CD14-positive monocyte (primary cell): ENCODE measurements around the gene ADAMTSL1. TPM values are rescaled to one million over a fixed set of nuclear protein-coding genes. Genes with fewer than 3 reads are reported as not detected.

ENCODE experiments used
- DNase-seq, 3 donors: peaks; one replicate each; pipeline ENCODE4 v3.0.0-alpha.2; 2011 to 2022
- H2AFZ ChIP-seq: 2 replicates; pipeline ENCODE4 v1.6.0; 2012; ENCODE audit warnings: mild to moderate bottlenecking, low read depth, low read length, inconsistent platforms; ENCODE audit not compliant: insufficient read depth, poor library complexity, severe bottlenecking
- H3K27ac ChIP-seq, 2 donors: 1 replicate in 1 of 2; 2 replicates in 1 of 2; pipeline ENCODE4 v1.5.1; 2012 to 2013; ENCODE audit warnings: low read length in 2 of 2, control low read depth in 1 of 2, inconsistent platforms in 1 of 2, low read depth in 1 of 2, mild to moderate bottlenecking in 1 of 2
- H3K27me3 ChIP-seq, 2 donors: one replicate each; pipeline versions ENCODE4 v1.6.0 to v1.6.1; 2011 to 2013; ENCODE audit warnings: low read length in 2 of 2; ENCODE audit not compliant: control insufficient read depth in 2 of 2, insufficient read depth in 2 of 2
- H3K36me3 ChIP-seq, 2 donors: replicated peaks in 1 of 2; 1 replicate in 1 of 2; 2 replicates in 1 of 2; pipeline versions ENCODE4 v1.5.1 to v1.6.1; 2012 to 2013; ENCODE audit warnings: low read length in 2 of 2, control low read depth in 1 of 2, inconsistent platforms in 1 of 2, mild to moderate bottlenecking in 1 of 2; ENCODE audit not compliant: insufficient read depth in 2 of 2, control insufficient read depth in 1 of 2
- H3K4me1 ChIP-seq, 2 donors: 1 replicate in 1 of 2; 2 replicates in 1 of 2; pipeline versions ENCODE4 v1.5.1 to v1.6.1; 2012 to 2013; ENCODE audit warnings: low read length in 2 of 2, control low read depth in 1 of 2, inconsistent platforms in 1 of 2, mild to moderate bottlenecking in 1 of 2, moderate library complexity in 1 of 2; ENCODE audit not compliant: insufficient read depth in 2 of 2, control insufficient read depth in 1 of 2
- H3K4me2 ChIP-seq: replicated peaks from 2 replicates; pipeline ENCODE3; 2012; ENCODE audit warnings: low read length, moderate library complexity, mild to moderate bottlenecking; ENCODE audit not compliant: poor library complexity, severe bottlenecking; ENCODE audit errors: extremely low read depth
- H3K4me3 ChIP-seq, 3 experiments: fragments of 200-600 bp in 1 of 3; sonication (generic) in 1 of 3; replicated peaks in 1 of 3; 1 replicate in 2 of 3; 2 replicates in 1 of 3; pipeline ENCODE4 v1.5.1; 2011 to 2013; ENCODE audit warnings: low read length in 3 of 3, mild to moderate bottlenecking in 3 of 3, control low read depth in 2 of 3, low read depth in 2 of 3, inconsistent platforms in 1 of 3, moderate library complexity in 1 of 3
- H3K79me2 ChIP-seq: 2 replicates; pipeline ENCODE4 v1.6.0; 2012; ENCODE audit warnings: mild to moderate bottlenecking, control low read depth, inconsistent platforms, low read length, moderate library complexity; ENCODE audit not compliant: insufficient read depth
- H3K9ac ChIP-seq: 2 replicates; pipeline ENCODE4 v1.6.0; 2017; ENCODE audit warnings: low read length, mild to moderate bottlenecking; ENCODE audit not compliant: insufficient read depth, poor library complexity, severe bottlenecking
- H3K9me3 ChIP-seq, 2 donors: replicated peaks in 1 of 2; 1 replicate in 1 of 2; 2 replicates in 1 of 2; pipeline versions ENCODE4 v1.5.1 to v1.6.1; 2012 to 2013; ENCODE audit warnings: low read length in 2 of 2, control low read depth in 1 of 2; ENCODE audit not compliant: control insufficient read depth in 1 of 2, insufficient read depth in 1 of 2
- H4K20me1 ChIP-seq: 2 replicates; pipeline ENCODE4 v1.6.0; 2012; ENCODE audit warnings: mild to moderate bottlenecking, low read length, control low read depth, moderate library complexity; ENCODE audit not compliant: insufficient read depth
- H3K27ac Mint-ChIP-seq, 7 donors: one replicate each; pipeline ENCODE4 v1.8.0; 2020; ENCODE audit warnings: mild to moderate bottlenecking in 7 of 7, mixed read lengths in 7 of 7, moderate library complexity in 6 of 7, inconsistent platforms in 2 of 7
- H3K27me3 Mint-ChIP-seq, 3 donors: one replicate each; pipeline ENCODE4 v1.8.0; 2021 to 2022; ENCODE audit warnings: low read depth in 3 of 3, mild to moderate bottlenecking in 3 of 3, mixed read lengths in 3 of 3, moderate library complexity in 3 of 3, inconsistent platforms in 1 of 3
- H3K36me3 Mint-ChIP-seq, 2 donors: one replicate each; pipeline ENCODE4 v1.8.0; 2020; ENCODE audit warnings: mixed read lengths in 2 of 2, inconsistent platforms in 1 of 2, mild to moderate bottlenecking in 1 of 2
- H3K4me1 Mint-ChIP-seq: one replicate; pipeline ENCODE4 v1.8.0; 2020; ENCODE audit warnings: mild to moderate bottlenecking, mixed read lengths
- H3K4me3 Mint-ChIP-seq, 2 donors: one replicate each; pipeline ENCODE4 v1.8.0; 2020; ENCODE audit warnings: mild to moderate bottlenecking in 2 of 2, mixed read lengths in 2 of 2, moderate library complexity in 1 of 2
- H3K9me3 Mint-ChIP-seq, 7 donors: one replicate each; pipeline ENCODE4 v1.8.0; 2020 to 2022; ENCODE audit warnings: mixed read lengths in 7 of 7, mild to moderate bottlenecking in 6 of 7, moderate library complexity in 6 of 7, inconsistent platforms in 2 of 7
- CTCF ChIP-seq: fragments of 200-600 bp; IDR thresholded peaks from one replicate; pipeline ENCODE4 v1.8.0; 2022; ENCODE audit warnings: antibody characterized with exemption, mild to moderate bottlenecking
- WGBS: methylation state at CpG from one replicate; pipeline ENCODE4 v1.1.5; 2013; ENCODE audit warnings: missing lambda C conversion rate; ENCODE audit not compliant: insufficient coverage; 5-methylcytosine and 5-hydroxymethylcytosine counted together
- intact Hi-C, 2 donors: fragments of 100-400 bp; cut with micrococcal nuclease; formaldehyde crosslinking; loops; one replicate each; pipeline versions ENCODE4 v1.15.0 to v1.15.1; 2023
- polyA plus RNA-seq, 3 donors: library from polyadenylated mRNA; depleted of rRNA in 1 of 3; unstranded in 2 of 3; stranded (reverse) in 1 of 3; fragments of 300-500 nt in 2 of 3; fragments of >200 nt in 1 of 3; fragmentation: Illumina TruSeq in 2 of 3; gene quantifications; 1 replicate in 2 of 3; 2 replicates in 1 of 3; pipeline ENCODE4 v1.2.3, GENCODE V29; 2012 to 2021

The ADAMTSL1 gene
- polyA plus RNA-seq, 3 donors, result not detected

- Histone ChIP-seq H3K4me2 (no peak overlapping the region), H3K36me3 (no peaks in the 10 kb centered on the region), H3K27ac (no peak overlapping the region), H3K27me3 (no peaks in the 10 kb centered on the region), H4K20me1 (no peaks in the 10 kb centered on the region), H3K4me3 (no peak overlapping the region), H3K79me2 (no peaks in the 10 kb centered on the region), H3K4me1 (no peaks in the 10 kb centered on the region), H3K9ac (no peak overlapping the region), H3K9me3 (no peaks in the 10 kb centered on the region), H2AFZ (no peak overlapping the region)
- Mint-ChIP-seq H3K36me3 (no peaks in the 10 kb centered on the region), H3K9me3 (peaks cover 0 to 1% (median 0%) of the 10 kb centered on the region in 7 donors), H3K4me1 (no peaks in the 10 kb centered on the region), H3K4me3 (no peak overlapping the region), H3K27ac (no peak overlapping the region), H3K27me3 (peaks cover 0 to 5% (median 4%) of the 10 kb centered on the region in 3 donors)
- 87% methylated on average over 2 of the region's 2 CpGs for WGBS
- no peak for TF ChIP-seq CTCF
- no peak for DNase-seq
- intact Hi-C loops, result no loop called here
Observed at GRCh38 chr9:18799428-18799827, 325.5 kb downstream of the ADAMTSL1 start.

DNA sequence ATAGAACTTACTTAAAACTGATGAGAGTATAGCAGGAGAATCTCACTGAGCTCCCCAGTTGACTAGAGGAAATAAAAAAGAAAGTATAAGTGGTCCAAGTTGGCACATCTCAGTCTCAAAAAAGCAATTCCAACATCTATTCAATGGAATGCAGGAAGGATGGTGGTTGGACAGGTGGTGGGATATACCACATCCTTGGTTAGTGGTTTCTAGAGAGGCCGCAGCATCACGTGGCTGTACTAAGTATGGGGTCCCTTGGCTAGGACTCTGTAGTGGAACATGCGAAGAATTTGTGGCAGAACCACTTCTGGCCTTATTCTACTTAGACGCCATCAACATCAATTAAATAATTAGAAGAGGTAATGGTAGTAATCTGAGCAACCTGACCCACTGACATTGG is 326.6 kb downstream of the ADAMTSL1 start:
- Mint-ChIP-seq H3K9me3 (peaks cover 0 to 3% (median 0%) of the 10 kb centered on the region in 7 donors), H3K27ac (no peak overlapping the region), H3K4me3 (no peak overlapping the region), H3K4me1 (no peaks in the 10 kb centered on the region), H3K27me3 (peaks cover 0 to 6% (median 4%) of the 10 kb centered on the region in 3 donors), H3K36me3 (no peaks in the 10 kb centered on the region)
- Histone ChIP-seq H3K4me3 (no peak overlapping the region), H3K27ac (no peak overlapping the region), H3K9me3 (no peaks in the 10 kb centered on the region), H3K4me1 (no peaks in the 10 kb centered on the region), H3K79me2 (no peaks in the 10 kb centered on the region), H2AFZ (no peak overlapping the region), H3K27me3 (no peaks in the 10 kb centered on the region), H3K4me2 (no peak overlapping the region), H3K9ac (no peak overlapping the region), H4K20me1 (no peaks in the 10 kb centered on the region), H3K36me3 (no peaks in the 10 kb centered on the region)
- no CpG with 5 or more reads among the region's 4 CpGs for WGBS
- no peak for DNase-seq
- no peak for TF ChIP-seq CTCF
- intact Hi-C loops, result no loop called here
